ENCODE data around the gene CALCR.
A peak's percentile ranks its signal among the peaks of the same experiment; 100 is the strongest.

CALCR gene

GRCh38 chr7:93579431-93579830 lies 4.9 kb upstream of the CALCR start (continued):
- TF ChIP-seq GLIS2 (tag by site-specific recombination; IDR thresholded peaks at IDR 0.05) (no peak), ZBTB49 (tag by site-specific recombination; IDR thresholded peaks at IDR 0.05; ENCODE audit: low read depth) (no peak), ZNF843 (tag by site-specific recombination; IDR thresholded peaks at IDR 0.05) (no peak), ZSCAN18 (tag by site-specific recombination; IDR thresholded peaks at IDR 0.05) (no peak)

- Histone ChIP-seq H3K36me3 (ENCODE audit: control insufficient read depth in 2 of 2, insufficient read depth in 1 of 2, low read length in 2 of 2) (no peaks in the 10 kb centered on the region), H3K9me3 (ENCODE audit: control insufficient read depth, insufficient read depth, low read depth, low read length) (no peaks in the 10 kb centered on the region), H3K27ac (ENCODE audit: extremely low read depth, low read depth, low read length) (no peak overlapping the region), H3K4me3 (ENCODE audit: low read depth, low read length) (no peak overlapping the region), H3K4me1 (ENCODE audit: control insufficient read depth, insufficient read depth, low read length) (no peaks in the 10 kb centered on the region)
- TF ChIP-seq MEIS1 (CRISPR knock-in tag; IDR thresholded peaks at IDR 0.05; ENCODE audit: borderline replicate concordance) (no peak), SP3 (tag by site-specific recombination; IDR thresholded peaks at IDR 0.05) (no peak), ZNF423 (tag by site-specific recombination; IDR thresholded peaks at IDR 0.05) (no peak), ZBTB44 (tag by site-specific recombination; IDR thresholded peaks at IDR 0.05) (no peak), ZNF146 (tag by site-specific recombination; IDR thresholded peaks at IDR 0.05) (no peak)
- ChIA-PET POLR2A (no interaction called here), CTCF (interaction anchor here (0.6 kb wide), 1 partner anchor 136 kb away, joined by 3 read pairs; no protein-coding TSS in a partner anchor)
These were observed 4.2 kb upstream of the CALCR start for GRCh38 chr7:93578762-93579161.

GRCh38 chr7:93575555-93576399 lies 1.3 kb upstream of the CALCR start:
- peak overlapping the region; percentile 31 for H3K4me3 ChIP-seq (ENCODE audit: low read depth, low read length)
- H3K27ac ChIP-seq (ENCODE audit: extremely low read depth, low read depth, low read length): no peak overlapping the region
- no peaks in the 10 kb centered on the region for H3K9me3 ChIP-seq (ENCODE audit: control insufficient read depth, insufficient read depth, low read depth, low read length)
- H3K4me1 ChIP-seq (ENCODE audit: control insufficient read depth, insufficient read depth, low read length): no peaks in the 10 kb centered on the region
- ChIA-PET CTCF (interaction anchor here (0.8 kb wide), 1 partner anchor 9 kb away, joined by 3 read pairs; no protein-coding TSS in a partner anchor), POLR2A (no interaction called here)
- no peaks in the 10 kb centered on the region for H3K36me3 ChIP-seq (ENCODE audit: control insufficient read depth in 2 of 2, insufficient read depth in 1 of 2, low read length in 2 of 2)
- TF ChIP-seq MEIS1 (CRISPR knock-in tag; IDR thresholded peaks at IDR 0.05; ENCODE audit: borderline replicate concordance) (no peak), PRDM10 (tag by site-specific recombination; IDR thresholded peaks at IDR 0.05) (peak; percentile 90), GLIS2 (tag by site-specific recombination; IDR thresholded peaks at IDR 0.05) (0 out of 2 replicates have a peak, but pooled peaks have one; percentile 52), WT1 (tag by site-specific recombination; IDR thresholded peaks at IDR 0.05) (no peak), ZBTB44 (tag by site-specific recombination; IDR thresholded peaks at IDR 0.05) (no peak), ZNF132 (tag by site-specific recombination; IDR thresholded peaks at IDR 0.05; ENCODE audit: borderline replicate concordance) (no peak), ZNF362 (tag by site-specific recombination; IDR thresholded peaks at IDR 0.05) (no peak), ZNF404 (tag by site-specific recombination; IDR thresholded peaks at IDR 0.05) (no peak), ZNF48 (tag by site-specific recombination; IDR thresholded peaks at IDR 0.05) (no peak), ZNF121 (tag by site-specific recombination; IDR thresholded peaks at IDR 0.05) (no peak), GLIS1 (tag by site-specific recombination; IDR thresholded peaks at IDR 0.05) (peak; percentile 91), SP2 (tag by site-specific recombination; IDR thresholded peaks at IDR 0.05) (peak; percentile 69)

Measured in HEK293 (cell line).